GM10847 (cell line): ENCODE data around the gene HPGD.

Experiments used
- POLR2A ChIP-seq: IDR thresholded peaks from 2 replicates; pipeline ENCODE4 v1.6.1; 2011; ENCODE audit not compliant: insufficient read length; ENCODE audit errors: extremely low read depth

Gene HPGD

GRCh38 chr4:174522183-174523024 lies at the start of gene HPGD:
TSS of gene HPGD (minus strand) at chr4:174522488. CDS start at chr4:174522451, 37 bp downstream.
- no peak for TF ChIP-seq POLR2A

- TF ChIP-seq POLR2A = no peak
Measured at GRCh38 chr4:174564529-174564928, 42.2 kb upstream of the HPGD start.

- TF ChIP-seq POLR2A = no peak
Measured at GRCh38 chr4:174563399-174563798, 41.1 kb upstream of the HPGD start.

- TF ChIP-seq POLR2A = no peak
Measured at GRCh38 chr4:174561560-174561959, 39.3 kb upstream of the HPGD start.

- no peak for TF ChIP-seq POLR2A
Measured at GRCh38 chr4:174559894-174560293, 37.6 kb upstream of the HPGD start.

GRCh38 chr4:174555789-174556630 lies 33.7 kb upstream of the HPGD start:
- no peak for TF ChIP-seq POLR2A

- TF ChIP-seq POLR2A = no peak
Measured at GRCh38 chr4:174554231-174554728, 32.0 kb upstream of the HPGD start.

GRCh38 chr4:174553828-174554227 lies 31.5 kb upstream of the HPGD start:
- TF ChIP-seq POLR2A = no peak

- no peak for TF ChIP-seq POLR2A
Measured at GRCh38 chr4:174553031-174553430, 30.7 kb upstream of the HPGD start.

GRCh38 chr4:174550541-174550940 lies 28.3 kb upstream of the HPGD start:
- no peak for TF ChIP-seq POLR2A

- TF ChIP-seq POLR2A = no peak
Measured at GRCh38 chr4:174549721-174550120, 27.4 kb upstream of the HPGD start.

GRCh38 chr4:174545268-174545667 lies 23.0 kb upstream of the HPGD start:
- no peak for TF ChIP-seq POLR2A

- no peak for TF ChIP-seq POLR2A
Measured at GRCh38 chr4:174544496-174544895, 22.2 kb upstream of the HPGD start.

GRCh38 chr4:174540175-174540574 lies 17.9 kb upstream of the HPGD start:
- no peak for TF ChIP-seq POLR2A

- no peak for TF ChIP-seq POLR2A
Measured at GRCh38 chr4:174539571-174539970, 17.3 kb upstream of the HPGD start.

GRCh38 chr4:174538876-174539250 lies 16.6 kb upstream of the HPGD start:
- no peak for TF ChIP-seq POLR2A
